ENCODE results near the gene ST7L.

GRCh38 chr1:112533029-112533428, 85.9 kb downstream of the ST7L start:
- TF ChIP-seq ZNF565 (CRISPR knock-in tag; conservative IDR thresholded peaks at IDR 0.05; ENCODE audit: low read depth) (no peak), OSR1 (CRISPR knock-in tag; IDR thresholded peaks at IDR 0.05) (no peak)

All from SK-N-SH treated with all-trans-retinoic acid at 6 μM for 48 hours (cell line).